ENCODE results near the gene ZNF680. TPM values are rescaled to one million over a fixed set of nuclear protein-coding genes. Genes with fewer than 3 reads are reported as not detected.

ZNF680 gene
- total RNA-seq, 1 donor from 2014 or later: 7.1 TPM

DNA sequence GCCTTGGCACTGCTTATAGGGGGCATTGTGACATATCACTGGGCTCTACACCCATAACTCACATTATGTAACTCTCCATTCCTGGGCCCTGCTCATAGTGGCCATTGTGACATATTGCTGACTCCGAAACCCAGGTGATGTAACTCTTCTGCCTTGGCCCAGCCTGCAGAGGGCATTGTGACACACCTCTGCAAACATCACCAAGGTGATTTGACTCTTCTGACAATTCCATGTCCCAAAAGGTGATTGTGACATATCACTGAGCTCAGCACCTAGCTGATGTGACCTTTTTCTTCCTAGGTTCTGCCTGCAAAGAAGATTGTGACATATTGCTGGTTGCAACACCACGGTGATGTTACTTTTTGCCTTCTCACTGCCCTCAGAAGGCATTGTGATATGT lies 36.5 kb upstream of the ZNF680 start:
- no peak overlapping the region for H3K27ac Mint-ChIP-seq (ENCODE audit: unreplicated experiment)
- Histone ChIP-seq H3K27ac (ENCODE audit: low read depth, low read length) (no peak overlapping the region), H3K9me3 (ENCODE audit: insufficient read depth, low read depth, low read length) (no peaks in the 10 kb centered on the region), H3K4me2 (ENCODE audit: low read length) (no peak overlapping the region), H3K79me2 (ENCODE audit: insufficient read depth, low read length) (no peaks in the 10 kb centered on the region), H3K4me3 (ENCODE audit: insufficient read depth, low read depth, low read length) (no peak overlapping the region), H3K9ac (ENCODE audit: low read length) (no peak overlapping the region), H3K4me1 (ENCODE audit: insufficient read depth, low read length) (peaks cover 4% of the 10 kb centered on the region), H3K27me3 (ENCODE audit: insufficient read depth, low read length) (no peaks in the 10 kb centered on the region), H3K36me3 (ENCODE audit: insufficient read depth, low read length) (no peaks in the 10 kb centered on the region), H2AFZ (ENCODE audit: low read depth, low read length) (no peak overlapping the region), H4K20me1 (ENCODE audit: insufficient read depth, low read length) (no peaks in the 10 kb centered on the region)
- peaks cover 9% of the 10 kb centered on the region for H3K9me3 Mint-ChIP-seq (ENCODE audit: unreplicated experiment)
- H3K36me3 Mint-ChIP-seq (ENCODE audit: low read depth, unreplicated experiment): no peaks in the 10 kb centered on the region
- no peak overlapping the region for H3K4me3 Mint-ChIP-seq (ENCODE audit: unreplicated experiment)
- FAIRE-seq (no peak), DNase-seq (ENCODE audit: low read depth) (no peak)
- no peaks in the 10 kb centered on the region for H3K4me1 Mint-ChIP-seq (ENCODE audit: low read depth, unreplicated experiment)
- TF ChIP-seq EZH2 (IDR thresholded peaks at IDR 0.05; ENCODE audit: insufficient read depth, low read length): no peak
- TF ChIP-seq, protein P1, sequence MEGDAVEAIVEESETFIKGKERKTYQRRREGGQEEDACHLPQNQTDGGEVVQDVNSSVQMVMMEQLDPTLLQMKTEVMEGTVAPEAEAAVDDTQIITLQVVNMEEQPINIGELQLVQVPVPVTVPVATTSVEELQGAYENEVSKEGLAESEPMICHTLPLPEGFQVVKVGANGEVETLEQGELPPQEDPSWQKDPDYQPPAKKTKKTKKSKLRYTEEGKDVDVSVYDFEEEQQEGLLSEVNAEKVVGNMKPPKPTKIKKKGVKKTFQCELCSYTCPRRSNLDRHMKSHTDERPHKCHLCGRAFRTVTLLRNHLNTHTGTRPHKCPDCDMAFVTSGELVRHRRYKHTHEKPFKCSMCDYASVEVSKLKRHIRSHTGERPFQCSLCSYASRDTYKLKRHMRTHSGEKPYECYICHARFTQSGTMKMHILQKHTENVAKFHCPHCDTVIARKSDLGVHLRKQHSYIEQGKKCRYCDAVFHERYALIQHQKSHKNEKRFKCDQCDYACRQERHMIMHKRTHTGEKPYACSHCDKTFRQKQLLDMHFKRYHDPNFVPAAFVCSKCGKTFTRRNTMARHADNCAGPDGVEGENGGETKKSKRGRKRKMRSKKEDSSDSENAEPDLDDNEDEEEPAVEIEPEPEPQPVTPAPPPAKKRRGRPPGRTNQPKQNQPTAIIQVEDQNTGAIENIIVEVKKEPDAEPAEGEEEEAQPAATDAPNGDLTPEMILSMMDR (IDR thresholded peaks at IDR 0.05; ENCODE audit: insufficient read depth, low read depth, low read length): no peak
- H3K27me3 Mint-ChIP-seq (ENCODE audit: low read depth, unreplicated experiment): no peaks in the 10 kb centered on the region

DNA sequence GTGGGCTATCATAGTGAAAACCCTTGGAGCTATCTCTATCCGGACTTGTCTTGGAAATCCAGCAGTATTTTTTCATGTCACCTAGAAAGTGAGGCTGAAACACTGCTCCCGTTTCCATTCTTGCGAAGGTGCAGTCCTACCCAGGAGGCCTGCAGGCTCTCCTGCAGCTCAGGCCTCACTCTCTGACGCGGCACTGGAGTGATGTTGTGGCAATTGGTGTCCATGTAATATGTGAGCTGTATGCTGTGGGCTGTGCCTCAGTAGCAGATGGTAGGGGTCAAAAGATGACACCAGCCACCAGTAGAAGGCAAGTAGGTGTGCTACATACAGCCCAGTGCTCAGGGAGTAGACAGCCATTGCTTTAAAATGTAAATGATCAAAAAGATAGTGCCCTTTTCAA lies 28.1 kb upstream of the ZNF680 start:
- Histone ChIP-seq H2AFZ (ENCODE audit: low read depth, low read length) (no peak overlapping the region), H3K4me3 (ENCODE audit: insufficient read depth, low read depth, low read length) (no peak overlapping the region), H3K79me2 (ENCODE audit: insufficient read depth, low read length) (no peaks in the 10 kb centered on the region), H3K4me1 (ENCODE audit: insufficient read depth, low read length) (no peaks in the 10 kb centered on the region), H3K27me3 (ENCODE audit: insufficient read depth, low read length) (no peaks in the 10 kb centered on the region), H3K36me3 (ENCODE audit: insufficient read depth, low read length) (no peaks in the 10 kb centered on the region), H3K9ac (ENCODE audit: low read length) (no peak overlapping the region), H3K4me2 (ENCODE audit: low read length) (no peak overlapping the region), H4K20me1 (ENCODE audit: insufficient read depth, low read length) (no peaks in the 10 kb centered on the region), H3K9me3 (ENCODE audit: insufficient read depth, low read depth, low read length) (no peaks in the 10 kb centered on the region), H3K27ac (ENCODE audit: low read depth, low read length) (no peak overlapping the region)
- TF ChIP-seq, protein P1 (IDR thresholded peaks at IDR 0.05; ENCODE audit: insufficient read depth, low read depth, low read length): no peak
- no peak for TF ChIP-seq EZH2 (IDR thresholded peaks at IDR 0.05; ENCODE audit: insufficient read depth, low read length)
- H3K9me3 Mint-ChIP-seq (ENCODE audit: unreplicated experiment): peaks cover 7% of the 10 kb centered on the region
- DNase-seq (ENCODE audit: low read depth) (no peak), FAIRE-seq (no peak)
- H3K4me3 Mint-ChIP-seq (ENCODE audit: unreplicated experiment): no peak overlapping the region
- no peaks in the 10 kb centered on the region for H3K27me3 Mint-ChIP-seq (ENCODE audit: low read depth, unreplicated experiment)
- H3K36me3 Mint-ChIP-seq (ENCODE audit: low read depth, unreplicated experiment): no peaks in the 10 kb centered on the region
- H3K27ac Mint-ChIP-seq (ENCODE audit: unreplicated experiment): no peak overlapping the region
- no peaks in the 10 kb centered on the region for H3K4me1 Mint-ChIP-seq (ENCODE audit: low read depth, unreplicated experiment)

DNA sequence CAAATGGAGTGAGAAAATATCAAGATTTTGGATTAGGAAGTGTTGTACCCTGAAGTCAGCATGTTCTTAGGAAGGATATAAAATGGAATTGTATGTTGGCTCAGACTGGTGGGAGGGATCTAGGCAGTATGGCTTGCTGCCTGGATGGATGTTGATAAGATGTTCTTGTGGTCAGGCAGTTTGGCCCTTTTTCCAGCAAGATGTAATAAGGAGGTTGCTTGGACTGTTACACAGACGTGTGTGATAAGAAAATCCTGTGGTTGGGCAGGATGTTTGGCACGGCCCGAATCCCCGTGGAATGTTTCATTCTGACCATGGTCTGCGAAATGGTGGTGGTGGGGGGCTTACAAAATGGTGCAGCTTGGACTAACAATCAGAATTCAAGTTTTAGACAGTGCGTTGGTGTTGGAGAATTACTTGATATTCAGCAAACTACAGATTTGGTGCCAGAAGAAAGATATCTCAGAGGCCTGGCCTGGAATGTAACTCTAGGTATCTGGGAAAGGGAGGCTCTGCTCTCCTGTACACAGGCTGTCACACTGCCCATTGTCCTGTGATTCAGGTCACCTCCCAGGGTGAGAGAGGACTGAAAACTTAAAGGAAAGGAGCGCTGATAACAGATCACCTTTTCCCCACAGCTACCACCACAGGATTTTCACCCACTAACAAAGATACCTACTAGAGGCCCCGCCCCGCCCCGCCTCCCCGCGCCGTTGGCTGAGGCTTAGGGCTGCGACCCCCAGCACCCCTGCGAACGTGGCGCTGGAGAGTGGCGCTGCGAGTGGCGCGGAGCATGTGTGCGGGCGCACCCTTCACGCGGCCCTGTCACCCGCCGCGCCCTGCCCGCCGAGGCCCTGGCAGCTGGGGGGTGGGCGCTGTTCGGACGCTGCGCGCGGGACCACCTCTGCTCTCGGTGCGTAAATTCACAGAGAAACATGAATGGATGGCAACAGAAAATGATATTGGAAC lies 19.3 kb upstream of the ZNF680 start:
- no peaks in the 10 kb centered on the region for H3K27me3 ChIP-seq (ENCODE audit: insufficient read depth, low read length)
- no peak overlapping the region for H2AFZ ChIP-seq (ENCODE audit: low read depth, low read length)
- TF ChIP-seq, protein P1 (IDR thresholded peaks at IDR 0.05; ENCODE audit: insufficient read depth, low read depth, low read length): no peak
- no peak for TF ChIP-seq EZH2 (IDR thresholded peaks at IDR 0.05; ENCODE audit: insufficient read depth, low read length)
- peak overlapping the region; percentile 6 for H3K4me2 ChIP-seq (ENCODE audit: low read length)
- H3K4me3 ChIP-seq (ENCODE audit: insufficient read depth, low read depth, low read length): no peak overlapping the region
- Mint-ChIP-seq H3K27ac (ENCODE audit: unreplicated experiment) (no peak overlapping the region), H3K9me3 (ENCODE audit: unreplicated experiment) (peaks cover 5% of the 10 kb centered on the region), H3K4me1 (ENCODE audit: low read depth, unreplicated experiment) (no peaks in the 10 kb centered on the region), H3K27me3 (ENCODE audit: low read depth, unreplicated experiment) (no peaks in the 10 kb centered on the region), H3K4me3 (ENCODE audit: unreplicated experiment) (no peak overlapping the region), H3K36me3 (ENCODE audit: low read depth, unreplicated experiment) (no peaks in the 10 kb centered on the region)
- H3K79me2 ChIP-seq (ENCODE audit: insufficient read depth, low read length): peaks cover 3% of the 10 kb centered on the region
- DNase-seq (ENCODE audit: low read depth) (peak; percentile 91), FAIRE-seq (no peak)
- no peaks in the 10 kb centered on the region for H3K9me3 ChIP-seq (ENCODE audit: insufficient read depth, low read depth, low read length)
- no peaks in the 10 kb centered on the region for H3K36me3 ChIP-seq (ENCODE audit: insufficient read depth, low read length)
- no peaks in the 10 kb centered on the region for H4K20me1 ChIP-seq (ENCODE audit: insufficient read depth, low read length)
- no peak overlapping the region for H3K27ac ChIP-seq (ENCODE audit: low read depth, low read length)
- H3K4me1 ChIP-seq (ENCODE audit: insufficient read depth, low read length): no peaks in the 10 kb centered on the region
- no peak overlapping the region for H3K9ac ChIP-seq (ENCODE audit: low read length)

All from astrocyte (in vitro differentiated cells and primary cell).